GM18858 (cell line): ENCODE data around the gene NPC1L1.
"Not testable (repeated sequence)": the region's sequence is repeated elsewhere in the genome, so short reads cannot be mapped to it uniquely, and the experiment has no call there.

Experiments used
- ATAC-seq: cut with Tn5 transposase; IDR thresholded peaks from one replicate; pipeline ENCODE4 v1.9.1; 2021; ENCODE audit not compliant: unreplicated experiment

Gene NPC1L1

GRCh38 chr7:44565097-44565794, 24.1 kb upstream of the NPC1L1 start:
- no peak for ATAC-seq

DNA sequence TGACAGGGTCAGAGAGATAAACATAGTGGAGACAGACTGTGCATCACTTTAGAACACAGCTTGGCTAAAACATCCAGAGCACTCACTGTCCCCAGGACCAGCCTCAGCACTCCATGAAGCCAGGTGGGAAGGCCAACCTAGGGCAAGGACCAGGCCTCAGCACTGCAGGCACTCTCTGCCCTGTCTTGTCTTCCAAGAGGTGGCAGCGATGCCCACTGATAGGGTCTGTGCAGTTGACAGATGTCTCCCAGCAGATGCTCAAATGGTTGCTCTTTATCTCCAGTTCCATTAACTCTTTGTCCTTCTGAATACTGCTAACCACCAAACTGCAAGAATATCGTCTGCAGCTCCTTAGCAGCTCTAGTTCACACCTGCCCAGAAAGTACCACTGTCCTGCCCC, 23.5 kb upstream of the NPC1L1 start:
- no peak for ATAC-seq

DNA sequence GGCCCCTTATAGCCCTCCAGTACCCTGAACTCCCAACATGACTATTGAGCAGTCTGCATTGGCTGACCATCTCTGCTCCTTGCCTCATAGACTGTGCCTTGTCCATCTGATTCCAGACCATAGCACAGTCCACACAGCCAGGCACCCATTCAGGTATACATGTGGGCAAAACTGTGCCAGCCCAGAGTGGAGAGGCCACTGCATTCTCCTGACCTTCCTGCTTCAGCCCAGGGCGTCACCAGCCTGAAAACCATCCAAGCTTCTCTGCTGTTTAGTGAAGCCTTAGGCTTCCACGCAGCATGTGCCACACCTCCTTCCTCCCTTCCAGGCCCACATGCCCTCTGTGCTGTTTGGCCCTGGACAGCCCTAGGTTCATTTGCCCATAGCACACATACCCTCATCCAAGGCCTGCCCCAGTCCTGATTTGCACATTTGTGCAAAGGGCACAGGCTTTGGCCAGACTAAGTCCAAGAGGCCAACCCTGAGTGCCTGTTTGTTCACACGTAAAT, 22.1 kb upstream of the NPC1L1 start:
- ATAC-seq, result no peak

- not testable (repeated sequence) for ATAC-seq
Observed at GRCh38 chr7:44562622-44562962, 21.5 kb upstream of the NPC1L1 start.

- no peak for ATAC-seq
Observed at GRCh38 chr7:44561962-44562621, 21.0 kb upstream of the NPC1L1 start.

DNA sequence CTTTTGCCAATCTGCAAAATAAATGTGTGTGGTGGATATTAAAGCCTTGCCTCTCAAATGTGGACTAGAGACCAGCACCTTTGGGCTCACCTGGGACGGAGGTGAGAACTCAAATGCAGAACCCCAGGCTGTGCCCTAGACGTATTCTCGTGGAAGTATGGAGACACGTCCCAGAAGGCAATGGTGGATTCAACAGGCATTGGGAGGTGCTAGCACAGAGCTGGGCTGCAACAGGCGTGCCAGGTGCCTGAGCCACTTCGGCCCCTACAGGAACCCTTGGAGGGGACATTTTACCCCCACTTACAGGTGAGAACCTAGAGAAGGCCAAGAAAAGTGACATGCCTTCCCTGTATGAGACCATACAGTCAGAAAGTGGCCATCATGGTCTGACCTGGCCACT, 20.4 kb upstream of the NPC1L1 start:
- no peak for ATAC-seq

DNA sequence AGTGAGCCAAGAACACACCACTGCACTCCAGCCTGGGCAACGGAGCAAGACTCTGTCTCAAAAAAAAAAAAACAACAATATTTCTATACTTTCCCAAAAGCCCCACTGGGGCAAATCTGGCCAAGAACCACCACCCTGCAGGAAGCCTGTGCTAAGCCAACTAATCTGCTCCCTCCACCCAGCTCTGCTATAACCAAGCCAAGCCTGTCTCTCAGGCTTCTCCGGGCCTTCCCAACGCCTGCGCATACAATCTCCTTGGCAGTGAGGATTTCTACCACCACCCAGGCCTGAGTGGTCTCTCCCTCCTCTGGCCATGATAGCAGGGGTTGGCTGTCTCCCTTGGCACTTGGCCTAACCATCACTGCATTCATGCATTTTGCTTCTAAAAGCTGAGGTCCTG, 18.4 kb upstream of the NPC1L1 start:
- ATAC-seq, result no peak

DNA sequence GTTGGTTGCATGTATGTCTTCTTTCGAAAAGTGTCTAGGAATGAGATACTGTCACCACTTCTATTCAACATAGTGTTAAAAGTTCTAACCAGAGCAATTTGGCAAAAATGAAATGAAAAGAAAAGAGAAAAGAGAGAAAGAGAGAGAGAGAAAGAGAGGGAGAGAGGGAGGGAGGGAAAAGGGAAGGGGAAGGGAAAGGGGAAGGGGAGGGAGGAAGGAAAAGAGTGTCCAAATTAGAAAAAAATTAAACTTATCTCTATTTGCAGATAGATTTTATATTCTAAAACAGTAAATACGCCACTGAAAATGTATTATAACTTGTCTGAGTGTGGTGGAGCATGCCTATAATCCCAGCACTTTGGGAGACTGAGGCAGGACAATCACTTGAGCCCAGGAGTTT, 16.4 kb upstream of the NPC1L1 start:
- no peak for ATAC-seq

DNA sequence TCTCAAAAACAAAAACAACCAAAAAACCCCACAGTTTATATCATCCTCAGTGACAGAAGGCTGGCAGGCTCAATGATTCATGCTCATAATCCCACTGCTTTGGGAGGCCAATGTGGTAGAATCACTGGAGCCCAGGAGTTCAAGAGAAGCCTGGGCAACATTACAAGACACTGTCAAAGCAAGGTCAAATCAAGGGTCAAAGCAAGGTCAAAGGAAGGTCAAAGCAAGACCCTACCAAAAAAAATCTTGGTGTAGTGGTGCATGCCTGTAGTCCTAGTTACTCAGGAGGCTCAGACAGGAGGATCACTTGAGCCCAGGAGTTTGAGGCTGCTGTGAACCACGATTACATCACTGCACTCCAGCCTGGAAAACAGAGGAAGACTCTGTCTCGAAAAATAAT, 14.2 kb upstream of the NPC1L1 start:
- no peak for ATAC-seq

GRCh38 chr7:44552473-44553005, 11.4 kb upstream of the NPC1L1 start:
- ATAC-seq, result not testable (repeated sequence)

DNA sequence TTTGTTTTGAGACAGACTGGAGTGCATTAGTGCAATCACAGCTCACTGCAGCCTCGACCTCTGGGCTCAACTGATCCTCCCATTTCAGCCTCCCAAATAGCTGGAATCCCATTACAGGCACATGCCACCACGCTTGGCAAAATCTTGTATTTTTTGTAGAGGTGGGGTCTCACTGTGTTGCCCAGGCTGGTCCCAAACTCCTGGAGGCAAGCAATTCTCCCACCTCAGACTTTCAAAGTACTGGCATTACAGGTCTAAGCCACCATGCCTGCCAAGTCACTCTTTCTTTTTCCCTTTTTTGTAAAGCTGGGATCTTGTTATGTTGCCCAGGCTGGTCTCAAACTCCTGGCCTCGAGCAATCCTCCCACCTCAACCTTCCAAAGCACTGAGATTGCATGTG, 8.3 kb upstream of the NPC1L1 start:
- ATAC-seq, result no peak

- ATAC-seq, result no peak
Observed at GRCh38 chr7:44548893-44549292, 7.8 kb upstream of the NPC1L1 start.

DNA sequence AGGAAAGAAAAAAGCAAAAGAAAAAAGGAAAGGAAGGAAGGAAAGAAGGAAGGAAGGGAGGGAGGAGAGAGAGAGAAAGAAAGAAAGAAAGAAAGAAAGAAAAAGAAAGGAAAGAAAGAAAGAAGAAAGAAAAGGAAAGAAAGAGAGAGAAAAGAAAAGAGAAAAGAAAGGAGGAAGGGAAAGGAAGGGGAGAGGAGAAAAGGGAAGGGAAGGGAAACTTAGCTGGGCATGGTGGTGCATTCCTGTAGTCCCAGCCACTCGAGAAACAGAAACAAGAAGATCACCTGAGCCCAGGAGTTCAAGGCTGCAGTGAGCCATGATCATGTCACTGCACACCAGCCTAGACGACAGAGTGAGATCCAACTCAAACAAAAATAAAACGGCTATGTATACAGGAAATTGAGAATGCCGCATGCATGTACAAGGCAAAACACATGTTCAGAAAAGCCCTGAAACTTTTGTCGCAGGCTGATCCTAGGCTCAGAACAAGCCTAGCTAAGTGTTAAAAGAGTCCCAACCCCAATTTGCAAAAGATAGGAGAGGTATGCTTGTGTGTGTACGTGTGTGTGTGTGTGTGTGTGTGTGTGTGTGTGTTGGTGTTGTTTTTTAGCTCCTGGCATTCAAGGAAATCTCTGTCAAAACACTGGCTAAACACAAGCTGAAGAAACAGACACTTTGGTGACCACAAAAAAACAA, 6.6 kb upstream of the NPC1L1 start:
- no peak for ATAC-seq

- no peak for ATAC-seq
Observed at GRCh38 chr7:44541876-44542610, 913 bp upstream of the NPC1L1 start.

GRCh38 chr7:44540592-44541027, 520 bp downstream of the NPC1L1 start:
- ATAC-seq, result no peak

DNA sequence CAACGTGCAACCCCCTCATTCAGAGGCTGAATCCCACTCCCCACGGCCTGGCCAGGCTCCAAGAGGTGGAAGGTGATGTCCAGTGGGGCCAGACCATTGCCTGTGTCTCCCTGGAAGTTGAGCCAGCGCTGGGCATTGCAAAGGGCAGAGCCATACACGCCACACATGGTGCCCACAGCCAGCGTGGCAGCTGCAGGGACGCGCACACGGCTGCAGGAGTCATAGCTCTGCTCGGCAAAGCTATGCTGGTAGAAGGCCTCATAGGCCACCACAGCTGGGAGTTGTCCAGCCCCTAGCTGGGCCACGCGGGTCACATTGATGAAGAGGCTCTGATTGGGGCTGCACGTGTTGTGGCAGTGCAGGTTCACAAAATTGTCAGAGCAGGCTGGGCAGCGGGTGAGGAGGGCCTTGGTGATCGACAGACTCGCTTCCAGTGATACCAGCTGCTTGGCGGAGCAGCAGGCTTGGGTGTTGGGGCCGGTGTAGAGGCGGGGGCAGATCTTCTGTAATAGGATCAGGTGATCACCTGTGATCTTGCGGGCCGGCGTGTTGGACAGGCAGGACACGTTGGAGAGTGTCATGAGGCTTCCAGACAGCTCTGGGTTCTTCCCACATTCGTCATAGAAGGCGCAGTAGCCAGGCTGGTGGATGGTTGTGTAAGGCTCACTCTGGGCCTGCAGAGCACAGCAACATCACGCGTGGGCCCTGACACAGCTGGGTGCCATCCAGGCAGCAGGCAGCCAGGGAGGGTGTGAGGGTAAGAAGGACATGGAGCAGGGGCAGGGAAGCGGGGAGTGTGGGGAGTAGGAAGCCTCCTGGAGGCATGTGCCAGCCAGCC, 1.2 kb downstream of the NPC1L1 start:
- no peak for ATAC-seq

DNA sequence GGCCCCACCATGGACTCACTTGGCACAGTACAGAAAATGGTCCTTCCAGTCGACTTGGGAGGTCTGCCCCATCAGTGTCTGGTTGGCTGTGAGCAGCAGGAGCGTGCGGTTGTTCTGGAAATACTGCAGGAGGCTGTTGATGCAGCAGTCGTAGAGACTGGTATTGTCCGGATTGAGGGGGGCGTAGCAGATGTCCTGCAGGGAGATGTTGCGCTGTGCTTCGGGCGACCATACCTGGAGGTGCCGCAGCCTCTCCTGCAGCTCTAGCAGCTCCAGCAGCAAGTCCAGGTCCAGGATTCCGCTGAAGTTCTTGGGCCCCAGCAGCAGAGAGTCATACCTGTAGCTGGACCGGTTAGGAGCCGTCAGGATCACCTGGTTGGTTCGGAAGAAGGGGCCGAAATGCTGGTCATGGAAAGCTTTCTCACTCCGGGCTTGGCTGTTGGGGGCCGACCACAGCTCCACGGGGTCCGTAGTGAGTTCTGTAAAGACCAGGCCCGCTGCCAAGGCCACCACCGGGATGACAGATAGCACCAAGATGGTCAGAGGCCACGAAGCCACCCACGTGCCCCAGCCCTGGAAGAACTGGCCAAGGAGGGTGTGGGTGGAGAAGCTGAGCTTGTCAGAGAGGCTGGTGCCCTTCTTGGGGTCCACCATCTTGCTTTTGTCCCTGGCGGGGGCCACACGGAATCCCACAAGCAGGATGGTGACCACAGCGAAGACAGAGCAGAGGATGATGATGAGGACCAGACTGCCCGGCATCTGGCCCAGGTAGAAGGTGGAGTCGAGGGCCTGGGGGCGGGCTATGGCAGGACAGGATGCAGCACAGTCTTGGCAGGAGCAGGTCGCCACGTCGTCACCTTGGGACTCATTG, 2.1 kb downstream of the NPC1L1 start:
- no peak for ATAC-seq

DNA sequence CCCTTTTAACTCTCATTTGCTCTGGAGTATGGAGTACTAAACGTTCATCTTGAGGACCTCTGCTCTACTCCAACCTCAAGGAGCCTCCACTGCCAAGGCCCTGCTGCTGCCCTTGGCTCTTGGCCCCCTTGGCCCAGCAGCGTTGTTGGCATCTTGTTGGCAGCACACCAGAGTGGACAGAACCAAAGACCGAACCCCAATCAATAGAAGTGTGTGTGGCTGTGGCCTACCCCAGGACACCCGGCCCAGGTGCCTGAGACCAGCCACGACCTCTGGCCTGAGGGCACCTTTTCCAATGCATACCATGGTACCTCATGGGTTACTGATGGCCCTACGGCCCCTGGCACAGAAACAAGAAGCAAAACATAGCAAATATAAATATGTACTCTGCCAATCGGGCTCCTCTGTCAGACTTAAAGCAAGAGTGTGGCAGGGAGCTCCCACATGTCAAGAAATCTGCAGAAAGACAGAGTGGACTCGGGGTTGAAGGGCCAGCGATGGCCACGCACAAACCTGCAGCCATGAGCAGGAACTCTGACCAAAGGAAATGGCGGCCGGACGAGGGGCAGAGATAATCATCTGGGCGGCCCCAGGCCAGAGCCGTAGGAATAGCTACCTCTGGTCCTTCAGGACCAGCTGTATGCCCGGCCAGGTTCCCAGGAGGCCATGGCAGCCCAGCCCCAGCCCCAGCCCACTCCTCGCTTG, 2.9 kb downstream of the NPC1L1 start:
- no peak for ATAC-seq

GRCh38 chr7:44537442-44537841, 3.7 kb downstream of the NPC1L1 start:
- ATAC-seq, result no peak
